Islet precursor cell (in vitro differentiated cells): Measurements from ENCODE around the gene EXOC3L4.

Experiments
- DNase-seq: peaks from one replicate; pipeline ENCODE4 v3.0.0-alpha.2; 2018

Gene EXOC3L4

DNA sequence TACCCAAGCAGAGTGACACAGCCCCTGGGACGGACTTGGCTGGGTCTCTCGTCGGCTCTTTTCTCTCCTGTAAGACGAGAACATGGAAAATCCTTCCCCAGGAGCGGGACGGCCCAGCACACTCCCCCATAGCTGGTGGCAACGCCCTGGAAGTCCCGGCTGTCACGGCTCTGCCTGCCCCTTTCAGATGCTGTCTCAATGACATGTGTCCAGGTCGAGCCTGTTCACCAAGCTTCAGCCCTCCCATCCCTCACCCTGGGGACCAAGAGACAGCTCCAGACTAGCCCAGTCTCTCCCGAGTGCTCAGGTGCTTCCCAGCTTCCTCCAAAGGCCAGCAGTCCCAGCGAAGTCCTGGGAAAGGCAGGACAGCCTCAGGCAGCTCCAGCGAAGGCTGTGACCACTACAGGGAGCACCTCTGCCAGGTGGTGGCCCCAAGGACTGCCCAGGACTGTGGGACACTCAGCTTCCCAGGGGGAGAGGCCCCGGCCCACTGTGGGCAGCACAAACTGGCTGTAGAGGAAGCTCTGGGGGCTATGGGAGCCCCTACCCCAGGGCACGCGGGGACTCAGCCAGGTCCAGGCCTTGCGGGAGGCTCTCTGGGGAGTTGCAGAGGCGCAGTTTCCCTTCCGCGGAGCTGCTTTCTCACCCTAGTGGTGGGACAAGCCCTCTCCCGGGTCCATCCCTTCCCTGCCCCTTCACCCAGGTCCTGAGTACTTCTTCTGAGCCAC lies 62.3 kb downstream of the EXOC3L4 start:
- no peak for DNase-seq

- no peak for DNase-seq
Measured at GRCh38 chr14:103157969-103158368, 63.4 kb downstream of the EXOC3L4 start.

DNA sequence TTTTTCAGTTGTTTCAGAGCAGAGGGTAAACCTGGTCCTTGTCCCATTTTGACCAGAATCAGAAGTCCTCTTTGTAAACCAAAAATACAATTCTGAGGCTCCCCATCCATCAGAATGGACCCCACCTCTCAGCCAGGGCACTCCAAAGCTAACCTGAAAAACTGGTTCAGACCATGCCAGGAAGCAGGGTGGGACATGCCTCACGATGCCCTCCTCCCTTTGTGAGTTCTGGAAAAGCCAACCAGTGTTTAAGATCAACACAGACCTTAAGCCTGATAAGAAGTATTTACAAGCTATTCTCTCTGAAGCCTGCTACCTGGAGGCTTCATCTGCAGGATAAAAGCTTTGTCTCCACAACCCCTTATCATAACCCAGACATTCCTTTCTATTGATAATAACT lies 64.2 kb downstream of the EXOC3L4 start:
- no peak for DNase-seq
